GM18868 (cell line): ENCODE data around the gene APC2.
A peak's percentile ranks its signal among the peaks of the same experiment; 100 is the strongest.
"Not testable (repeated sequence)": the region's sequence is repeated elsewhere in the genome, so short reads cannot be mapped to it uniquely, and the experiment has no call there.

Experiments used
- ATAC-seq: cut with Tn5 transposase; IDR thresholded peaks from one replicate; pipeline ENCODE4 v1.9.1; 2021; ENCODE audit warnings: mild to moderate bottlenecking, moderate library complexity; ENCODE audit not compliant: unreplicated experiment

Gene APC2

DNA sequence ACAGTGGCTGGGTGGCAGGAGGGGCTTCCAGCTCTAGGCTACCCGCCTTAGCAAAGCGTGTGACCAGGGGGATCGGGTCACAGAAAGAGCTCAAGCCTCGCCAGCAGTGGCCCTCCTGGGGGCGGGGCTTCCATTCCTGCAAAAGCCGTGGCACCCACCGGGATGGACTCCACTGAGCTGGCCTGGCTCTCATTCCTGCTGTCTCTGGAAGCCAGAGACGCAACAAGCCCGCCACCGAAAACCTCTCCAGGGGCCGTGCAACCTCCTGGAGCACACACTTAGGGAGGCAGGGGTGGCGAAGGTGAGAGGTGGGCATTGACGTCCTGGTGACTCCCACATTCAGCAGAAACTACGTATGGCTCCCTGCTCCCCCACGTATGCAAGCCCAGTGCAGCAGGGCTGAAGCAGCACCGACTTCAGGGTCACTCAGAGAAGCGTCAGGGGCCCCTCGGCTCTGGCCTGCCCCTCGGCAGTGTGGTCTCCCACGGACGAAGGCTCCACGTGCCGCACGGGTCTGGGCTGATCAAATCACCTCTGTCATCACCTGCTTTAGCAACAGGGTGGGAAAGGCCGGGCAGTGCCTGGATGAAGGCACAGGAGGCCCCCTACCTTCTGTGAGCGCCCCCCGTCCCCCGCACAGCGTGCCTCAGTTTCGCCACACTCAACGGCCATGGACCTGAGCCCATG, 26.0 kb downstream of the APC2 start:
- ATAC-seq: no peak

DNA sequence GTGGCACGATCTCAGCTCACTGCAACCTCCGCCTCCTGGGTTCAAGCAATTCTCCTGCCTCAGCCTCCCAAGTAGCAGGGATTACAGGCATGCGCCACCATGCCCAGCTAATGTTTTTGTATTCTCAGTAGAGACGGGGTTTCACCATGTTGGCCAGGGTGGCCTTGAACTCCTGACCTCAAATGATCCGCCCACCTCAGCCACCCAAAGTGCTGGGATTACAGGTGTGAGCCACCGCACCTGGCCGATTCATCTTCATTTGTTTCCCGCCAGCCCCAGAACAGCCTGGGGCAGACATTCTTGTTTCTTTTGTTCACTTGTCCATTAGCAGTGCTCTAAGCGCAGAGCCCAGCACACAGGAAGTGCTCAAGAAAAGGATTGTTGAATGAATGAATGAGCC, 27.1 kb downstream of the APC2 start:
- not testable (repeated sequence) for ATAC-seq

DNA sequence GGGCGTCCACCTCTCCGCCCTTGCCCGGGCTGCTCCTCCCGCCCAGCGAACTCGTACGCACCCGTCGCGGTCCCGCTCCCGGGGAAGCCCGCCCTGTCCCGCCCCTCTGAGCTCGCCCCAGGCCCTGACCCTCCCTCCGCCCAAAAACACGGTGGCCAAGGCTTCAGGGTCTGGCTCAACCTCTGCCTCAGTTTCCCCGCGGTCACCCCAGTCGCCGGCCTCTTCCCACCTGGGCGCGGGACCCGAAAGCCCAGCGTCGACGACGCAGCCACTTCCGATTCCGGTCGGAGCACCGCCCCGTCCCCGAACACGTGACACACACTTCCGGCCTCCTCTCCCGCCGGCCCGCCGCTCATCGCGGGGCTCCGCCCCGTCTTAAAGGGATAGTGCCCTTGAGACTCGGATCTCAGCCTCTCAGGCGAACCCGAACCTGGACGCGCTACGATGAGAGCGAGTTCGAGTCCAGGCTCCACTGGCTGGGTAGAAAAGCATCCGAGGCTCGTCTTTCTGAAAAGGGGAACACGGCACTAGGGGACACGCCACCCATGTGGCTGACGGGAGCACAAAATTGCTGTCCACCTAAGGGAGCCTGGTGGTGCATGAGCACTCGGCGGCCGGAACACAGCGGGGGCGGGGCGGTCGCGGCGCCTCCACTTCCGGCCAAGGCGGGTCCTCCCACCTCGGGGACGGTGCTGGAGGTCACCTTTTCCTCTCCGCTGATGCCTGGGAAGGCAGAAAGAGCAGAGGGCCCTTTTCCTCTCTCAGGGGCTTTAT, 29.2 kb downstream of the APC2 start, which contains the start of gene C19orf25:
Gene C19orf25, minus strand, starts transcription at position 282 of the 774 bp plus-strand sequence. CDS start 312 bp downstream, outside the sequence.
- peak; percentile 89 for ATAC-seq

DNA sequence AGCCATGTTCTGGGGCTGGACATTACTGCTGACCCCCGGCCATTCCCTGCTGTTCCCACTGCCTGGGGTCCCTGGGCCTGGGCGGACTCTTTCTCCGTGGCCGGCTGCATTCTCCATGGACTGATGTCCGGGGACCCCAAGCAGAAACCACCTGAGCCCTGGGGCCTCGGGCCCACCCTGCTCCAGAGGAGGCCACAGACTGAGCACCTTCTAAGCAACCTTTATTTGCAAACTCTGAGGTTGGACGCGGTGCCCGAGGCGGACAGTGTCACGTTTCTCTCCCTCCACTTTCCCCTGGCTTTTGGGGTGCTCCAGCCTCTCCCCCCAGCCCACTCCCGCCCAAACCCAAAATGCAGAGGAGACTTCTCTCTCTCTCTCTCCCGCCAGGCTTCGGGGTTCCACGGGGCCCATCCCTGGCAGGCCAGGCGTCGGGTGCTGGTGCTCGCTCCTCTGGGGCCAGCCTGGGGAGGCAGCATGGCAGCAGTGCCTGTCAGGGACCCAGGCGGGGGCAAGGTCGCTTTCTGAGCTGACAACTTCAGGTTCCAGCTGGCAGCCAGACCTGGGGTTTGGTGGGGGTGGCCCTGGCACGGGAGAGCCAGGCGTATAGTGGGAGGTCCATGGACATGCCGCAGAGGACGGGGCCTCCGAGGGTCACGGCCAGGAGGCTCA, 31.4 kb downstream of the APC2 start:
- ATAC-seq: no peak

DNA sequence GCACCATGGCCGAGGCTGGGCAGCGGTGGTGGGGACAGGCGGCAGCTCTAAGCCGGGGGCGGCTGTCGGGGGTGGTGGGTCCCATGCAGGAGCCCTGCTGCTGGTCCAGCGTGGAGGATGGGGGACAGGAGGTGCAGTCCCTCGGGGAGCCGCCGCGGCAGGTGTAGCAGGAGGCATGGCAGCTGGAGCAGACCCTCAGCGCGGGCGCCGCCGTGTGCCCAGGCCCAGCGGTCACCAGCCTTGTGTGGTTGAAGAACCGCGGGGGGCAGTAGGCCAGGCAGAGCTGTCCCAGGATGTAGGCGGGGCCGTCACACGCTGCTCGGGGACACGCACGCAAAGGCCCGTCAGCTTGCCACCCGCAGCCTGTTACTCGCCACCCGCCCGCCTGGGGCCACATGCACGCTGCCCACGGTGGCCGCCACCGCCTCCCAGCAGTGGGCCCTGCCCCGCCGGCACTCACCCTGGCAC, 32.0 kb downstream of the APC2 start:
- no peak for ATAC-seq

DNA sequence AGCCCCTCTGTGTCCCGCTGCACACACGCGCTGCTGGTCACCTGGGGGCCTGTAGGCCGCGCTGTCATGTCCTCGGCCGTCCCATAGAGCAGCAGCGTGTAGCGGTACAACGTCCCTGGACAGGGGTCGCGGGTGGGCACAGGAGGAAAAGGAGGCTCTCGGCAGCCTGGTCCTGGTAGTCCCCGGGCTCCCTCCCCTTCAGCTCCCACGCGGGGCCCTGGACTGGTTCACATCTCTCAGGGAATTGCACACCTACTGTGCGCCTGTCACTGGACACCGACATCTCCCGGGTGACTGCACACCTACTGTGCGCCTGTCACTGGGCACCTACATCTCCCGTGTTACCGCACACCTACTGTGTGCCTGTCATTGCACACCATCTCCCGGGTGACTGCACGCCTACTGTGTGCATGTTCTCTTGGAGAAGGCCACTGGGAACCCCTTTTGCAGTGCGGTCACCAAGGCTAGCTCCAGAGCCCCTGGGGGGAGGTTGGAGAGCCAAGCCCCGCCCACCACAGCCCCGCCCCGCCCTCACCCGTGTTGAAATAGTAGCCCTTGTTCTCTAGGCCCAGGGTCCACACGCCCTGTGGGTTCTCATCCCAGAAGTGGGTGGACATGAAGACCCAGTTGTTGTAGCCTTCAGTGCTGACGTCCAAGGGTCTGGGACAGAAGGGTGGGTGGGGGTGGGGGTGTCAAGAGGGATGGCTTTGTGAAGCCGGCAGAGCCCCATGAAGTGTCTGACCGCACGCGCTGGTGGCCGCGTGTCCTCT, 32.6 kb downstream of the APC2 start:
- ATAC-seq: no peak

DNA sequence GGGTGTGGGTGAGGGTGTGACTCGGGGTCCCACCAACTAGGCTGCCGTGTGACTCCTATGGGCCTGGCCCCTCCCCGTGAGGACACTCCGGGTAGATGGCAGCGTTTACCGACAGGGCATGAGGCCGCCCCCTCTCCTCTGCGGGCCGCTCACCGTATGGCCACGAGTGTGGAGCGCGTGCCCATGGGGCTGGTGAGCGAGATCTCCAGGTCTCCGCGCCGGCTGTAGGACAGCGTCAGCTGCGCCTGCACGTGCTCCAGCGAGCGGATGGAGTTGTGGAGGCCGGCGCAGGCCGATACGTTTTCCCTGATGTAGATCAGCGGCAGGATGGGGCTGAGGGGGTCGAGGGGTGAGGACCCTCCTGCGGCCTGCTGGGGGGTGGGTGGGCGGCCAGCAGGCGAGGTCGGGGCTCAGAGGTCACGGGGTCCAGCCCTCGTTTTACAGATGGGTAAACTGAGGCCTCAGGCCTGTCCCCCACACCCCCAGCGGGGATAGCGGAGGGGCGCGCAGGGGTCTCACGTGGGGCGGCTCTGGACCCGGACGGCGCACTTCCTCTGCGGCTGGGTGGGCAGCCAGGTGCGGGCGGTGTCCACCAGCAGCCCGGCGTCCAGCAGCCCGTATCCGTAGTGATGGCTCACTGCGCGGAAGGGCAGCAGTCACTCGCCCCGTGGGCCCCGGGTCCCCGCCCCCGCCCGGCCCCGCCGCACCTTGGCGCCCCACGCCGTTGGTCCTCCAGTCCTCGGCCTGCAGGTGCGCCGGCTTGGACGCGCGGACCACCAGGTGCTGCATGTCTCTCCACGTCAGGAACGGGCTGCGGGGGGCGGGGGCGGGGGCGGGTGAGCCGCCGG, 33.4 kb downstream of the APC2 start:
- no peak for ATAC-seq

DNA sequence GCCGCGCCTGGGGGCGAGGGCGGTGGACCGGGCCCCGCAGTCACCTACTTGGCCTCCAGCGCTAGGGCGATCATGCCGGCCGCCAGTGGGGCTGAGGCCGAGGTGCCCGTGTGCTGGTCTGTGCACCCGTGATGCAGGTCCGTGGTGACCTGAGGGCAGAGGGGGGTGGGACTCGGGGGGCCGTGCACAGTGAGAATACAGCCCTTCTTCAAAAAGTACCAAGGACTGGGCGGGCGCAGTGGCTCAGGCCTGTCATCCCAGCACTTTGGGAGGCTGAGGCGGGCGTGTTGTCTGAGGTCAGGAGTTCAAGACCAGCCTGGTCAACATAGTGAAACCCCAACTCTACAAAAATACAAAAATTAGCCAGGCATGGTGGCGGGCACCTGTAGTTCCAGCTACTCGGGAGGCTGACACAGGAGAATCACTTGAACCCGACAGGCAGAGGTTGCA, 34.1 kb downstream of the APC2 start:
- ATAC-seq: no peak

DNA sequence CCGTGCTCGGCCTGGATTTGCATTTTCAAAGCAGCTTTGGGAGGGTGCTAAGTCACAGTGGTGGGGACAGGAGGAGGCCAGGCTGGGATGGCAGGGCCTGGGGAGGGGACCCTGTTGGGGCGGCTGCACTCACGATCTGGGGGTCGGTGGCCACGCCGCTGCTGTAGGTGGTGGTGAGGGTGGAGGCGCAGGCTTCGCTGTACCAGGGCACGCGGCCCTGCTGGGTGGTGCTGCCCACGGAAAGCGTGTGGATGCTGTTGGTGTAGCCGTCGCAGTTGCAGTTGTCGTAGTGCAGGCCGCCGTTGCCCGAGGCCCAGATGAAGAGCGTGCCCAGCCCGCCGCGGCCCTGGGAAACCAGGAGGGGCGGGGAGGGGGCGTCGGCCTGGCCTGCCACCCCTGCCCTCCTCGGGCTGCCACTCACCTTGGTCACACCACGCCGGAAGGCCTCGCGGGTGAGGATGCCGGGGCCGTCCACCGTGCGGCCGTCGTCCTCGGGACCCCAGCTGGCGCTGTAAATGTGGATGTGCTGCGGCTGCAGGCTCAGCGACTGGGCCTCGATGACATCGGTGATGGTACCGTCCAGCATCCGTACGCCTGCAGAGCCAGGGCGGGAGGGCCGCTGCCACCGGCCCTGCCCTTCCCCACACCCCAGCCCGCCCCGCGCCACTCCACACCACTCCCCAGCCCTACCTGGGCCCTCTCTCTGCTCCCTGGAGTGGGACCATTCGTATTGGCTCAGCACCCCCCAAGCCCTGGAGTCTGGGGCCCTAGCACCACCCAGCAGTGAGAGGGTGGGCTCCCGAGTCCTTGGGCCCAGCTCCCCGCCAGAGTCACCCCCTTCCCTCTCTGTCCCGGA, 37.0 kb downstream of the APC2 start:
- ATAC-seq: no peak

DNA sequence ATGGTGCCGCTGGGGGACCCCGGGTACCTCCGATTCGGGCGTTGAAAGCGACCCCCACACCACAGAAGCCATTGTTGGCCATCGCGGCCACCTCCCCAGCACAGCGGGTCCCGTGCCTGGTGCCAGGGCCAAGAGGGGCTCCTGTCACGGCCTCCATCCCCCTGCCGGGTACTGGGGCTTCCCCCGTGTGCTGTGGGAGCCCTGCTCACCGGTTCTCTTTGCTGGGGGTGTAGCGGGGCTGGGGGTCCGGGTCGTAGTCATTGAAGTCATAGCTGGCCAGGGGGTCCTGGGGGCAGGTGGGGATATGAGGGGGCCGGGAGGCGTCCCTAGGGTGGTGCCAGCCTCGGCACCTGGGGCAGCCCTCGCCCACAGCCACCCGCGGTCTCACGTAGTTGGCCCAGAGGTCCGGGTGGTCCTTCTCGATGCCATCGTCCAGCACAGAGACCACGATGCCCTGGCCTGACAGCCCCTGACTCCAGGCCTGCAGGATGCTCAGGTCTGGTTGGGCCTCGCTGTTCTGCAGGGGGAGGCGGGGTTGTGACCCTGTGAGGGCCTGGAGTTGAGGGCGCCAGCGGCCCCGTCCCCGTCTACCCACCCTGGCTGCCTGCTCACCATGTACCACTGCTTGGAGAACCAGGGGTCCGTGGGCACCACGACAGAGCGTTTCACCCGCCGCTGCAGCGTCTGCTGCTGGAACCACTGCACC, 37.8 kb downstream of the APC2 start:
- no peak for ATAC-seq

DNA sequence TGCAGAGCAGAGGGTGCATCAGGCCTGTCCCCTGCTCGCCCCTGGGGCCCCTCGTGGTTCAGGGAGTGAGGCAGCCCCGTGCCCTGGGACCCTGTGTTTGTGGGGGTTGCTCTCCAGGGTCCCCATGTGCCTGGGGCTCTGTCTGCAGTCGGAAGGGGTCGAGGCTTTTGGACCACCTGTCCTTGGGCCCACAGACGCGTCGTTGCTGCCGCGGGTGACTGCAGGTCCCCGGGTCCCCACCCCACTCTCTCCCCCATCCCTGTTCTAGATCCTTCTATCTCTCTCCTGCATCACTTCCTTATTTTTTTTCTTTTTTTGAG, 38.3 kb downstream of the APC2 start:
- no peak for ATAC-seq

DNA sequence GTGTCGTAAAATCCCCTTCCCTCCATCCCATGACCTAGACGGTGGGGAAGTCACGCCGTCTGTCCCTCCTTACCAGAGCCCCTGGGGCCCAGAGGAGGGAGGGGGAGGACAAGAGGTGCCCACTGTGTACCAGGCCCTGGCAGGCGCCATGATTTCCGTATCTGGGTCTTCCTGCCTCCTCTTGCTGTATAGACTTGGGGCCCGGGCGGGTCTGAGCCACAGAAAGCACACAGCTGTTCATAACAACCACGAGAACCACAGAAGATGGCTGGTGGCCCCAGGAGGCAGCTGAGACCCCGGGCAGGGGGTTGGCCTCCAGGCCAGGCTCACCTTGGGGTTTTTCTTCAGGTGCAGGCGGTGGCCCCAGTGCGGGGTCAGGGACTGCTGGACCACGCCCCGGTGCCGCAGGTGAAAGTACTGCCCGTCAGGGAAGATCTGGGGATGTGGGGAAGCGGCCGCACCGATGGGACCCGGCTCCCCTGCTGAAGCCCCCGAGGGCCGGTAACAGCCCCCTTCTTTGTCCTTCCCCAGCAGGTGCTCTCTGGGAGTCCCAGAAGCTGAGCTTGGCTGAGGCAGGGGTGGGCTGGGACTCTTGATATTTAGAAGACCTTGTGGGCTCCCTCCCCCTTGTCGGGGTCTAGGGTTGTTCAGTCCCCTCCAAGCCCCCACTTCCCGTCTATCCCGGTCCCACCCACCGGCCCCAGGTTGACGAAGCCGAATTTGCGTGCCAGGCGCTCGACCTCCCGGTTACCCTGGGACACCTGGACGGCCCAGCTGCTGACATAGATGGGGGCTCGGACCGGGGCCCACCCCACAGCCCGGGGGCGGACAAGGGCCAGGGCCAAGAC, 39.8 kb downstream of the APC2 start:
- no peak for ATAC-seq

DNA sequence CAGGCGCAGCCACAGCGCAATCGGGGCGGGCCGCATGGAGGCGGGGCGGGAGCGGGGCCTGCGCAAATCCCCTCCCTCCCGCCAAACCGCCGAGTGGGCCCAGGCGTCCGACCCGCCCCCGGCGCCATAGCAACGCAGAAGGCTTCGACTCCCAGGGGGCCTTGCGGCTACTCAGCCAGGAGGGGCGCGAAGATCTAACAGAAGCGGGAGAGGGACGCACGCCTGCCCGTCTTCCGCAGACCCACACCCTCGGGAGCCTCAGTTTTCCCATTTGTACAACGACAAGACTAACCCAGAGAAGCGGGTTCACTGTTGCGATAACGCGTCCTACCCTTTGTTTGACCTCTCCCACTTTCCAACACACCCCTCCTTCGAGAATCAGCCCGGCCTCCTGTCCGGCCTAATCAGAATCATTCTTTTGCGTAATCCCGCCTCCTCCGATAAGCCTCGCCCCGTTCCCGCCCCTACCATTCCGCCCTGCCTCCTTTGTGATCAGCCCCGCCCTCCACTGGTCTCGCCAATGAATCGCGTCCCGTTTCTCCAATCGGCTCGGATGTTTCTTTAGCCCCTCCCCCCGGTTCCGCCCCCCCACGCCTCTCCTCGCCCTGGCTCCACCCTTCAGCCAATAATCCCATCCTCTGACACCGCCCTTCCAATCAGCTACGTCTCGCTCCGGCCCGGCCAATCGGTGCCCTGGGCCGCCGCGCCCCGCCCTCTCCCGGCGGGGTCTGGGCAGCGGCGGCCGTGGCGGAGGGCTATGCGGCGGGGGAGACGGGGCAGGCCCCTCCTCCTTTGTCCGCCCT, 40.6 kb downstream of the APC2 start, which contains the start of gene PCSK4:
Gene PCSK4, minus strand, starts transcription at position 40 of the 803 bp plus-strand sequence. Its CDS starts 4 bp downstream, at position 36.
- peak; percentile 85 for ATAC-seq

DNA sequence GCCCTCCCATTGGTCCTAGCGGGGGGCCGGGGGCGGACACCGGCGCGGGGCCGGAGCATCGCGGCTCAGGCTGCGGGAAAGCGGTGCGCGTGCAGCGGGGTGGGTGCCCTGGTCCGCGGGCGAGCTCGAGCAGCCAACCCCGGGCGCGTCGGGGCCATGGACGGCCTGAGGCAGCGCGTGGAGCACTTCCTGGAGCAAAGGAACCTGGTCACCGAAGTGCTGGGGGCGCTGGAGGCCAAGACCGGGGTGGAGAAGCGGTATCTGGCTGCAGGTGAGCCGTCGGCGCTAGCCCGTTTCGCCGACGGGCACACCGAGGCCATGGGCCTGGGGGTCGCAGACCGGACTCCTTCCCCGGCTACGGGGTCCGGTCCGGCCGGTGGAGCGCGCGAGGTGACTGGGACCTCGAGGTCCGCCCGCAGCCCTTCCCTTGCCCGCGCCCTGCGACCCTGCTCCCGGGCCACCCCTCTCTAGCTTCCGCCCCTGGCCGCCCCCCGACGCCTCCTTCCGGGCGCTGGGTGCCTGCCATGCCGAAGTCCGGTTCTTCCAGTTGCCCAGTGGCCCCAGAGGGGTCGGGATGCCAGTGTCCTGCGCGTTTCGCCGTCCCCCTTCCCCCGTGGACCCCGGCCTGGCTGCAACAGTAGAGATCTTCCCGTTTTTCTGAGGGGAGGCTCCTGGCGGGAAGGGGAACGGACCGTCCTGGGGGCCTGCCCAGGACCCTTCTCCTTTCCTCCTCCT, 41.4 kb downstream of the APC2 start, which contains the start of gene REEP6:
Gene REEP6, plus strand, starts transcription at position 68 of the 735 bp plus-strand sequence. Its CDS starts 89 bp downstream, at position 157.
- ATAC-seq: no peak

DNA sequence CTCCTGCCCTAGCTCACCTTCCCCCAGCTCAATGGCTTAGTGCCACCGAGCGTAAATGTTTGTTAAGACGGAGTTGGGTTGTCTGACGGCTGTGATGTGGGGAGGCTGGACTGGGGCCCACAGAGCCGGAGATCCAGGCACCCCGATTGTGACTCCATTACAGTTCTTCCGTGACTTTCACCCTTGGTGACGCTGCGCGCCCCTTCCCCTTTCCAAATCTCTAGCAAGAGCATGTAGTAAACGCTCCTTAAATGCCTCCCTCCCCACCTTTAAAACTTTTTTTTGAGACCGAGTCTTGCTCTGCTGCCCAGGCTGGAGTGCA, 41.9 kb downstream of the APC2 start:
- ATAC-seq: no peak

DNA sequence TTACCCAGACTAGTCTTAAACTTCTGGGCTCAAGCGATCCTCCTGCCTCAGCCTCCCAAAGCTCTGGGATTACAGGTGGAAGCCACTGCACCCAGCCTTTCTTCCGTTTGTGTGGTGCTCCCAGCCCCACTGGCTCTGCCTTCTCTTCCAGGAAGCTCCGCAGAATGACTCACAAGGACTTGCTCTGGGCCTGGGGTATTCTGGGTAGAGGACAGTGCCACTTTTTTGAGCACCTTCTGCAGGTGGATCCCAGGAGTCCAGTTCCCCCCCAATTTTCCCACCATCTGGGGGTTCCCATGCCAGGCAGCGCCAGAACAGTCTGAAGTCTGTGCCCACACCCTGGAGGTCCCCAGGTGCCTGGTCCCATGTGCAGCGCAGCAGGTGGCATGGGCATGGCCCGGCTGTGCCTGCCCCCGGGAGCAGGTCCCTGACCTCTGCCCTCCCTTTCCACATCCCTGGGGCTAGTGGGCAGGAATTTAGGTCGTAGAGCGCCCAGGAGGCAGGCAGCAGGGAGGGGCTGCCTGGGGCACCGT, 42.6 kb downstream of the APC2 start:
- no peak for ATAC-seq
